SK-N-SH treated with all-trans-retinoic acid at 6 μM for 48 hours (cell line): Measurements from ENCODE around the gene LIN52.

ENCODE experiments used
- GLIS3 ChIP-seq: fragments of 250-450 bp; sonication (Bioruptor Pico); IDR thresholded peaks from 2 replicates; pipeline ENCODE4 v1.5.0; 2020; ENCODE audit warnings: mild to moderate bottlenecking, moderate library complexity
- PPARA ChIP-seq: fragments of 250-450 bp; sonication (Bioruptor Pico); IDR thresholded peaks from 2 replicates; pipeline ENCODE4 v1.5.0; 2020; ENCODE audit warnings: mild to moderate bottlenecking, borderline replicate concordance
- RARB ChIP-seq: fragments of 250-450 bp; sonication (Bioruptor Pico); IDR thresholded peaks from 2 replicates; pipeline ENCODE4 v1.8.0; 2021; ENCODE audit warnings: mild to moderate bottlenecking, moderate library complexity
- ZC3H10 ChIP-seq: fragments of 250-450 bp; sonication (Bioruptor Pico); IDR thresholded peaks from 2 replicates; pipeline ENCODE4 v1.5.1; 2021; ENCODE audit warnings: mild to moderate bottlenecking, moderate library complexity
- ZFP30 ChIP-seq: fragments of 450-650 bp; formaldehyde crosslinking; IDR thresholded peaks from 2 replicates; pipeline ENCODE4 v1.5.0; 2022; ENCODE audit warnings: mild to moderate bottlenecking, moderate library complexity
- ZNF70 ChIP-seq: fragments of 450-650 bp; formaldehyde crosslinking; IDR thresholded peaks from 2 replicates; pipeline ENCODE4 v1.5.0; 2020; ENCODE audit warnings: mild to moderate bottlenecking, moderate library complexity
- ZNF8 ChIP-seq: fragments of 450-650 bp; formaldehyde crosslinking; IDR thresholded peaks from 2 replicates; pipeline ENCODE4 v1.5.0; 2020; ENCODE audit warnings: mild to moderate bottlenecking, moderate library complexity
- TF ChIP-seq, protein P1 (sequence below): fragments of 250-450 bp; sonication (Bioruptor Pico); IDR thresholded peaks from 2 replicates; pipeline ENCODE4 v1.8.0; 2020; ENCODE audit warnings: mild to moderate bottlenecking, moderate library complexity, borderline replicate concordance
- TF ChIP-seq, protein P2 (sequence below): fragments of 250-450 bp; sonication (Bioruptor Pico); IDR thresholded peaks from 2 replicates; pipeline ENCODE4 v1.5.1; 2020; ENCODE audit warnings: low read depth, mild to moderate bottlenecking, moderate library complexity
- TF ChIP-seq, protein P3 (sequence below): fragments of 250-450 bp; sonication (Bioruptor Pico); IDR thresholded peaks from 2 replicates; pipeline ENCODE4 v1.8.0; 2021; ENCODE audit warnings: low read depth, mild to moderate bottlenecking, moderate library complexity, borderline replicate concordance

DNA sequence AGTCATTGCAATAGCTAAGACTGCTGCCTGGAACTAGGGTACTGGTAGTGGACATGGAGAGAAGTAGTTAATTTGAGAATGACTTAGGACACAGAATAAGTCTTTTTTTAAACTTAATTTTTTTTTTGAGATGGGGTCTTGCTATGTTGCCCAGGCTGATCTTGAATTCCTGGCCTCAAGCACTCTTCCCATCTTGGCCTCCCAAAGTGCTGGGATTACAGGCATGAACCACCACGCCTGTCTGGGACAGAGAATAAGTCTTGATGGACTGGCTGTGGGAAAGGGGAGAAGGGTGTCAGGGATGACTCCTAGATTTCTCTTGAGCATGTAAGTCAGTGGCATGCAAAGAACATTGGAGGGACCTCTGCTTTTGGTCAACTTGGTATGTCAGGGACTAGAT, 42.9 kb downstream of the LIN52 start:
- TF ChIP-seq, protein P1, sequence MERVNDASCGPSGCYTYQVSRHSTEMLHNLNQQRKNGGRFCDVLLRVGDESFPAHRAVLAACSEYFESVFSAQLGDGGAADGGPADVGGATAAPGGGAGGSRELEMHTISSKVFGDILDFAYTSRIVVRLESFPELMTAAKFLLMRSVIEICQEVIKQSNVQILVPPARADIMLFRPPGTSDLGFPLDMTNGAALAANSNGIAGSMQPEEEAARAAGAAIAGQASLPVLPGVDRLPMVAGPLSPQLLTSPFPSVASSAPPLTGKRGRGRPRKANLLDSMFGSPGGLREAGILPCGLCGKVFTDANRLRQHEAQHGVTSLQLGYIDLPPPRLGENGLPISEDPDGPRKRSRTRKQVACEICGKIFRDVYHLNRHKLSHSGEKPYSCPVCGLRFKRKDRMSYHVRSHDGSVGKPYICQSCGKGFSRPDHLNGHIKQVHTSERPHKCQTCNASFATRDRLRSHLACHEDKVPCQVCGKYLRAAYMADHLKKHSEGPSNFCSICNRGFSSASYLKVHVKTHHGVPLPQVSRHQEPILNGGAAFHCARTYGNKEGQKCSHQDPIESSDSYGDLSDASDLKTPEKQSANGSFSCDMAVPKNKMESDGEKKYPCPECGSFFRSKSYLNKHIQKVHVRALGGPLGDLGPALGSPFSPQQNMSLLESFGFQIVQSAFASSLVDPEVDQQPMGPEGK (CRISPR knock-in tag): no peak
- TF ChIP-seq RARB: no peak
- TF ChIP-seq, protein P2, sequence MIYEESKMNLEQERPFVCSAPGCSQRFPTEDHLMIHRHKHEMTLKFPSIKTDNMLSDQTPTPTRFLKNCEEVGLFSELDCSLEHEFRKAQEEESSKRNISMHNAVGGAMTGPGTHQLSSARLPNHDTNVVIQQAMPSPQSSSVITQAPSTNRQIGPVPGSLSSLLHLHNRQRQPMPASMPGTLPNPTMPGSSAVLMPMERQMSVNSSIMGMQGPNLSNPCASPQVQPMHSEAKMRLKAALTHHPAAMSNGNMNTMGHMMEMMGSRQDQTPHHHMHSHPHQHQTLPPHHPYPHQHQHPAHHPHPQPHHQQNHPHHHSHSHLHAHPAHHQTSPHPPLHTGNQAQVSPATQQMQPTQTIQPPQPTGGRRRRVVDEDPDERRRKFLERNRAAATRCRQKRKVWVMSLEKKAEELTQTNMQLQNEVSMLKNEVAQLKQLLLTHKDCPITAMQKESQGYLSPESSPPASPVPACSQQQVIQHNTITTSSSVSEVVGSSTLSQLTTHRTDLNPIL (CRISPR knock-in tag): no peak
- TF ChIP-seq ZNF8 (CRISPR knock-in tag): no peak
- no peak for TF ChIP-seq GLIS3 (CRISPR knock-in tag)
- TF ChIP-seq ZNF70 (CRISPR knock-in tag): no peak
- TF ChIP-seq ZC3H10 (CRISPR knock-in tag): no peak
- TF ChIP-seq PPARA (CRISPR knock-in tag): no peak
- TF ChIP-seq, protein P3, sequence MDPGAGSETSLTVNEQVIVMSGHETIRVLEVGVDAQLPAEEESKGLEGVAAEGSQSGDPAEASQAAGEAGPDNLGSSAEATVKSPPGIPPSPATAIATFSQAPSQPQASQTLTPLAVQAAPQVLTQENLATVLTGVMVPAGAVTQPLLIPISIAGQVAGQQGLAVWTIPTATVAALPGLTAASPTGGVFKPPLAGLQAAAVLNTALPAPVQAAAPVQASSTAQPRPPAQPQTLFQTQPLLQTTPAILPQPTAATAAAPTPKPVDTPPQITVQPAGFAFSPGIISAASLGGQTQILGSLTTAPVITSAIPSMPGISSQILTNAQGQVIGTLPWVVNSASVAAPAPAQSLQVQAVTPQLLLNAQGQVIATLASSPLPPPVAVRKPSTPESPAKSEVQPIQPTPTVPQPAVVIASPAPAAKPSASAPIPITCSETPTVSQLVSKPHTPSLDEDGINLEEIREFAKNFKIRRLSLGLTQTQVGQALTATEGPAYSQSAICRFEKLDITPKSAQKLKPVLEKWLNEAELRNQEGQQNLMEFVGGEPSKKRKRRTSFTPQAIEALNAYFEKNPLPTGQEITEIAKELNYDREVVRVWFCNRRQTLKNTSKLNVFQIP (CRISPR knock-in tag): no peak
- no peak for TF ChIP-seq ZFP30 (CRISPR knock-in tag)
